NCI-H2081 (cell line): Measurements from ENCODE around the gene NFS1.
"Not testable (repeated sequence)": the region's sequence is repeated elsewhere in the genome, so short reads cannot be mapped to it uniquely, and the experiment has no call there.

ENCODE experiments used
- DNase-seq, 2 experiments: peaks; one replicate each; lab custom pipeline; 2025; lab: John Stamatoyannopoulos, UW

Gene NFS1

GRCh38 chr20:35709259-35709658, 10.1 kb upstream of the NFS1 start:
- DNase-seq, result no peak

- DNase-seq, result no peak
Observed at GRCh38 chr20:35708502-35708901, 9.3 kb upstream of the NFS1 start.

GRCh38 chr20:35706591-35707529, 7.7 kb upstream of the NFS1 start:
- not testable (repeated sequence) for DNase-seq

GRCh38 chr20:35705894-35706293, 6.7 kb upstream of the NFS1 start:
- DNase-seq, result not testable (repeated sequence)

GRCh38 chr20:35704514-35705261, 5.5 kb upstream of the NFS1 start:
- no peak for DNase-seq

GRCh38 chr20:35702824-35703695, 3.9 kb upstream of the NFS1 start:
- DNase-seq, result no peak

- no peak for DNase-seq
Observed at GRCh38 chr20:35702051-35702823, 3.1 kb upstream of the NFS1 start.

- DNase-seq, result no peak
Observed at GRCh38 chr20:35700625-35701148, 1.5 kb upstream of the NFS1 start.

GRCh38 chr20:35699957-35700624, 939 bp upstream of the NFS1 start:
- no peak for DNase-seq

GRCh38 chr20:35698298-35699126, 640 bp downstream of the NFS1 start:
- no peak for DNase-seq

- no peak for DNase-seq
Observed at GRCh38 chr20:35697696-35698297, 1.4 kb downstream of the NFS1 start.

GRCh38 chr20:35695978-35696377, 3.2 kb downstream of the NFS1 start:
- DNase-seq, result no peak

- DNase-seq, result no peak
Observed at GRCh38 chr20:35695245-35695749, 3.9 kb downstream of the NFS1 start.

- DNase-seq, result no peak
Observed at GRCh38 chr20:35690265-35690664, 8.9 kb downstream of the NFS1 start.

GRCh38 chr20:35686872-35687271, 12.3 kb downstream of the NFS1 start:
- DNase-seq, result not testable (repeated sequence)

- DNase-seq, result not testable (repeated sequence)
Observed at GRCh38 chr20:35685368-35685767, 13.8 kb downstream of the NFS1 start.

GRCh38 chr20:35681960-35682359, 17.2 kb downstream of the NFS1 start:
- no peak for DNase-seq

GRCh38 chr20:35680452-35681183, 18.5 kb downstream of the NFS1 start:
- no peak for DNase-seq
